HUES64 (cell line): ENCODE results near the gene ITGA8.
"Not testable (repeated sequence)": the region's sequence is repeated elsewhere in the genome, so short reads cannot be mapped to it uniquely, and the experiment has no call there.

Experiments
- H3K27ac ChIP-seq: 2 replicates; pipeline ENCODE4 v1.7.0; 2013; ENCODE audit warnings: low read depth, low read length, inconsistent platforms
- H3K27me3 ChIP-seq: 2 replicates; pipeline ENCODE4 v1.6.1; 2013; ENCODE audit warnings: mild to moderate bottlenecking, low read length; ENCODE audit not compliant: insufficient read depth
- H3K36me3 ChIP-seq: 2 replicates; pipeline ENCODE4 v1.6.1; 2013; ENCODE audit warnings: mild to moderate bottlenecking, low read length; ENCODE audit not compliant: insufficient read depth
- H3K4me1 ChIP-seq: 2 replicates; pipeline ENCODE4 v1.6.1; 2013; ENCODE audit warnings: mild to moderate bottlenecking, low read length, moderate library complexity; ENCODE audit not compliant: insufficient read depth
- H3K4me3 ChIP-seq: 2 replicates; pipeline ENCODE4 v1.5.1; 2013; ENCODE audit warnings: mild to moderate bottlenecking, low read length, moderate library complexity
- H3K9ac ChIP-seq: 2 replicates; pipeline ENCODE4 v1.6.1; 2013; ENCODE audit warnings: mild to moderate bottlenecking, low read depth, low read length
- H3K9me3 ChIP-seq: 2 replicates; pipeline ENCODE4 v1.6.1; 2013; ENCODE audit warnings: low read depth, low read length; ENCODE audit not compliant: insufficient read depth
- WGBS: fragments of 150-250, 120-280 bp; methylation state at CpG from one replicate; pipeline ENCODE4 v1.1.7; 2013; ENCODE audit warnings: missing lambda C conversion rate; 5-methylcytosine and 5-hydroxymethylcytosine counted together

The ITGA8 gene

DNA sequence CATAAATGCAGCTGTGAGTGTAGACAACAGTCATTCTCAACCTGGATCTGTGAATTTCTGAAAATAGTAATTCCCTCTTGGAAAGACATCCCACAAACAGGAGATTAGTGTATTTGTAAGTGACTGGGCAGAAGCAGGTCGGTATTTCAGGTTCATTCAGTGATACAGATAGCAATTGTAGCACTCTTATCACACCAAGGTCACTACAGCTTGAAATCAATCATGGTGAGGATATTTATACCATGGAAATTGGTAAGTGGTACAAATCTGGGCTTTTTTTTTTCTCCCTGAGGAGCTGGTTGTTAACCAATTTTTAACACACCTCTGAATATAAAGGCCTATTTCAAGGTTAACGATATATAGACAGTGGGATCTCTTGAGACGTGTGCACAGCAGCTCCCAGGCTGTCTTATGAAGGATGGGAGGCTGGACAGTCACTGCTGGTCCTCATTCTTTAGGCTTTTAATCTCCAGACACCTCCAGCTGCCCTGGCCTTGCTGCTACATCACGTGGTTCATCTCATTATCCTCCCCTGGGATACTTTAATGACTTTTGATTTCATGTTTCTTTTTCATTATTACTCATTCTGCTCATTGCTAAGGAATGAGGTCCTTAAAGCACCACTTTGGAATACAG, 87.1 kb downstream of the ITGA8 start:
- no peaks in the 10 kb centered on the region for H3K27me3 ChIP-seq
- H3K9me3 ChIP-seq = no peaks in the 10 kb centered on the region
- no peak overlapping the region for H3K27ac ChIP-seq
- WGBS = 88% methylated on average over 3 of the region's 4 CpGs
- H3K4me1 ChIP-seq = no peaks in the 10 kb centered on the region
- H3K36me3 ChIP-seq = no peaks in the 10 kb centered on the region
- H3K4me3 ChIP-seq = no peak overlapping the region
- H3K9ac ChIP-seq = no peak overlapping the region

DNA sequence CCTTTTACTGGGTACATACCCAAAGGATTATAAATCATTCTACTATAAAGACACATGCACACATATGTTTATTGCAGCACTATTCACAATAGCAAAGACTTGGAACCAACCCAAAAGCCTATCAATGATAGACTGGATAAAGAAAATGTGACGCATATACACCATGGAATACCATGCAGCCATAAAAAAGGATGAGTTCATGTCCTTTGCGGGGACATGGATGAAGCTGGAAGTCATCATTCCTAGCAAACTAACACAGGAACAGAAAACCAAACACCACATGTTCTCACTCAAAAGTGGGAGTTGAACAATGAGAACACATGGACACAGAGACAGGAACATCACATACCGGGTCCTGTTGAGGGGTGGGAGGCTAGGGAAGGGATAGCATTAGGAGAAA, 88.5 kb downstream of the ITGA8 start:
- not testable (repeated sequence) for H3K36me3 ChIP-seq
- WGBS = 98% methylated on average over 3 of the region's 3 CpGs

DNA sequence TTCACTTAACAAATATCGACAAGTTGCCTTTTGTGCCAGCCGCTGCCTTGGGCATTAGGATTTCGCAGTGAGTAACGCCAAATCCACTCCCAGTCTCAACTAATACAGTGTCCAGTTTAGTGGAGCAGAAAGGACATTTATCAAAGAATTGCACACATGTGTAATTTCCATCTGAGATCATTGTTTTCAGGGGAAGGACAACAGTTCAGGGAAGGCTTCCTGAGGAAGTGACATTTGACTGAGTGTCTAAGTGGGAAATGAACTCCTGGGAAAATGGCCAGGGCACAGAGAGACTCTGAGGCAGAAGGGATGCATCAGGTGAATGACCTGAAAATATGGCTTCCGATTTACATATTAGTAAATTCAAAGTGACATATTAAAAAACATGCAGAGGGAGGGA, 89.4 kb downstream of the ITGA8 start:
- H3K9ac ChIP-seq = no peak overlapping the region
- H3K4me3 ChIP-seq = no peak overlapping the region
- H3K27me3 ChIP-seq = no peaks in the 10 kb centered on the region
- H3K9me3 ChIP-seq = no peaks in the 10 kb centered on the region
- 93% methylated on average over 4 of the region's 5 CpGs for WGBS
- H3K4me1 ChIP-seq = no peaks in the 10 kb centered on the region
- H3K36me3 ChIP-seq = no peaks in the 10 kb centered on the region
- no peak overlapping the region for H3K27ac ChIP-seq

More for the DNA sequence above, 88.5 kb downstream of the ITGA8 start:
- H3K9me3 ChIP-seq, H3K4me3 ChIP-seq, H3K4me1 ChIP-seq, H3K27me3 ChIP-seq, H3K27ac ChIP-seq, H3K9ac ChIP-seq: not testable (repeated sequence)

DNA sequence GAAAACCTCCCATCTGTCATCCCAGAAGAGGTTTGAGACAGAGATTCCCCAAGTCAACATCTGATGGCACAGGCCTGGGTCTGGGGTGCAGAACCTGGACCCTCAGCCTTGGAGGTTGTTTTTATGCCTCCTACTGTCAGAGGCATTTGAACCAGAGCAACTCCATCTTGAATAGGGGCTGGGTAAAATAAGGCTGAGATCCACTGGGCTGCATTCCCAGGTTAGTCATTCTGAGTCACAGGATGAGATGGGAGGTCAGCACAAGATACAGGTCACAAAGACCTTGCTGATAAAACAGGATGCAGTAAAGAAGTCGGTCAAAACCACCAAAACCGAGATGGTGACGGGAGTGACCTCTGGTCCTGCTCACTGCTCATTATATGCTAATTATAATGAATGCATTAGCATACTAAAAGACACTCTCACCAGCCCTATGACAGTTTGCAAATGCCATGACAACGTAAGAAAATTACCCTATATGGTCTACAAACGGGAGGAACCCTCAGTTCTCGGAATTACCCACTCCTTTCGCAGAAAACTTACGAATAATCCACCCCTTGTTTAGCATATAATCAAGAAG, 92.0 kb downstream of the ITGA8 start:
- Histone ChIP-seq H3K27me3 (no peaks in the 10 kb centered on the region), H3K9ac (no peak overlapping the region), H3K4me1 (no peaks in the 10 kb centered on the region), H3K4me3 (no peak overlapping the region), H3K36me3 (no peaks in the 10 kb centered on the region), H3K9me3 (no peaks in the 10 kb centered on the region), H3K27ac (no peak overlapping the region)
- WGBS = 98% methylated on average over 8 of the region's 8 CpGs

DNA sequence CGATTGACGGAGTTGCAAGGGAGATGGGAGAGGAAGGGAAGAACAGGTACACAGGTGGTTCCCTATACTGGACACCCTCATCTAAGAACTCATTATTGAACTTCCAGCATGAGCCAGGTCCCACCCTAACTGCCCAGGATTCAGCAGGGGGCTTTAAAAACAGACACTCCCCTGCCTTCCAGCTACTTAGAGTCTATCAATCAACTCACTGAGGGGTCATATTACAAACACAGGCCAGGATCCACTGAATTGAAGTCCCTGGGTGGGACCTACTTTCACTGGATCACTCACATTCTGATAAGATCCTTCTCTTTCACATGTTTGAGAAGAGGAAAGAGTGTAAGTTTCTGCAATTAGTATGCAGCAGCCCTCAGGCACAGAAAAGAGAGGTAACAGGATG, 92.8 kb downstream of the ITGA8 start:
- H3K4me1 ChIP-seq = no peaks in the 10 kb centered on the region
- H3K27me3 ChIP-seq = no peaks in the 10 kb centered on the region
- H3K4me3 ChIP-seq = no peak overlapping the region
- H3K9ac ChIP-seq = no peak overlapping the region
- H3K36me3 ChIP-seq = no peaks in the 10 kb centered on the region
- no peaks in the 10 kb centered on the region for H3K9me3 ChIP-seq
- H3K27ac ChIP-seq = no peak overlapping the region
- 92% methylated on average over 2 of the region's 2 CpGs for WGBS

DNA sequence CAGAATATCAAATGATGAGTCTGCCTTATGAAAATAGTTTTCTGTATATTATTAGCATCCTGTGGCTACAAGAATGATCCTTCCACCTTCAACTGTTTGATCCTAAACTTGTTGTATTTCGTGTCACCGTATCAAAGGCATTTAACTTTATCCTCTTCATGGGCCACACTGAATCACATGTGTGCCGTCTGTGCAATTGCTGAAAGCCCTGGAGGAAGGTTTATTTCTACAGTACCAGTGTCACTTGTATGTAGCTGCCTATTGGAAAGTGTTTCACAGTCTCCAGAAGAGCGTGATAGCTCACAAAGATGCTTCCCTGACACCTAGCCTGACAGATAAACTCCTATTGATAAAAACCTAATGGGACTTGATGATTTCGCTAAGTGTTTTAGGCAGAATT, 94.5 kb downstream of the ITGA8 start:
- Histone ChIP-seq H3K4me3 (no peak overlapping the region), H3K4me1 (no peaks in the 10 kb centered on the region), H3K9me3 (no peaks in the 10 kb centered on the region), H3K27ac (no peak overlapping the region), H3K27me3 (no peaks in the 10 kb centered on the region), H3K36me3 (no peaks in the 10 kb centered on the region), H3K9ac (no peak overlapping the region)
- WGBS = 97% methylated on average over 5 of the region's 5 CpGs

DNA sequence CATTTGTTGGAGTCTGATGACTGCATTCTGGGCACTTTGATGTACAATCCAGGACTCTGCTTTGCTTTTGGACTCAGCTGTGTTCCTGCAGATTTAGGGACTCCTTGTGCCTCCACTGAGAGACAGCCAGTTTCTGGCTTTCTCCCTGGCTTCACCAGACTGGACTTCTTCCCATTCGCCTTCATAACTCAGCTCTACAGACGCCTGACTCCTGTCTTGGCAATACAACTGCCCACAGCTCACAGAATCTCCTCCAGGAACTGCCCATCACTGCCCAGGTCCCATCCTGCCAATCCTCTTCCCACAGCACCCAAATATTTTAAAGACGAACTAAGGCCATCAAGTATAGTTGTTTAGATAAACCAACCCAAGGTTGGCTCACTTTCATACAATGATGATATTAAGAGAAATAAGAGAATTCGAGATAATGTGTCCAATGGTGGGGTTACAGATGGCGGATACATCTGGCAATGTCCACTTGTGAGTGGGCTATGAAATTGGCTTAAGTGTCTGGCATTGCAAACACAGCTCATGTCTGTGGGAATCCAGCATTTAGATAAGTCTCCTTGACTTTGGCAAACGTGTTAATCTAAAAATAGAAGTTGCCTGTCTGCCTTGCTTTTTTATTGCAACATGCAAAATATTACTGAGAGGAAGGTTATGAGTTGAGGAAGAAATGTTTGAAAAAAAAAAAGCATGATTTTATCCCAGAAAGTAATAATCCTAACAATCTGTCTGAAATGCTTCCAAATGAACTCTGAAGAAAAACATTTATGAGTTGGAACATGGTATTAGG, 95.1 kb downstream of the ITGA8 start:
- H3K27me3 ChIP-seq = no peaks in the 10 kb centered on the region
- no peak overlapping the region for H3K4me3 ChIP-seq
- H3K36me3 ChIP-seq = no peaks in the 10 kb centered on the region
- no peak overlapping the region for H3K9ac ChIP-seq
- H3K27ac ChIP-seq = no peak overlapping the region
- WGBS = 94% methylated on average over 6 of the region's 6 CpGs
- no peaks in the 10 kb centered on the region for H3K4me1 ChIP-seq
- no peaks in the 10 kb centered on the region for H3K9me3 ChIP-seq

DNA sequence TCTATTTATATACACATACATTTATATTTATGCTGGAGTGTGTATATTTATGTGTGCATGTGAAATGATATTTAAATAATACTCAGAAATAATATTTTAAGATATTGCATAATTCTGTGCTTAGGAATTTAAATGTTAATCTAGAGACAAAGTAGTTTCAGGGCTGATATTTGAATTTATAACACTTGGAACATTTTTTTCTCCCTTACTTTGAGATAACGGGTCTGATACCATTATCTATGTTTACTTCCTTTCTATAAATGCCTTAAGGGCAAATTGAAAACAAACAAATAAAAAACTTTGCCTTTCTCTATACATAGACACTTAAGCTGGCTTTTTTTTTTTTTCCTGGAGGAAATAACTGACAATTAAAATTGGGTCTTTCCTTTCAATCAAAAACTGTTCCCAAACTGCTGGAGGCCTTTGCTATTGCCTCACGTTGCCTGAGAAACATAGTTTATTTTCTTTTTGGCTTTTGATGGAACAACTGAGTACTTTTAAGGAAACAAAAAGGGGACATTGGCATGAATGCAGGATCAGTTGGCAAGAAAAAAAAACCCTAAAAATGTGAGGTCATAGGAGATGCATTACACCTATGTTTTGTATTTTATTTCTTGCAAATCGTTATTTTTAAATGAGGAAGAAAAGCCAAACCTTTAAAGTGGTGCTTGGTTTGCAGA, 98.7 kb downstream of the ITGA8 start:
- H3K4me1 ChIP-seq = no peaks in the 10 kb centered on the region

DNA sequence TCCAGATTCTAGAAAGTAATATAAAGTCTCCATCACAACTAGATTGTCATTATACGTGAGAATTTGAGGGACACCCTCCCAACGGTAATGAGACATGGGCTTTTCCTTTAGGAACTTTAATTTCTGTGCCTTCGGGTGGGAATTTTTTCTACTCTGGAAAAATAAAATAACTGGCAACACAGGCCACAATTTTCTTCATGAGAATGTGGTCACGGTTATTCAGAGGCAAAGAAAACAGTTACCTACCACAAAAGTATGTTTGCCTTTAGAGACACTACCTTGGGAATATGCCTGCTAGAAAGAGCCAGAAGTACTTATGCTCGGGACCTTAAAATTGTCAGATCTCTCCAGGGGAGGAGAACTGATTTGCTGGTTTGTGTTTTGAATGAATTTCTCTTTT, 99.4 kb downstream of the ITGA8 start:
- no peak overlapping the region for H3K4me3 ChIP-seq
- 95% methylated on average over 5 of the region's 5 CpGs for WGBS
- no peak overlapping the region for H3K27ac ChIP-seq
- H3K9me3 ChIP-seq = no peaks in the 10 kb centered on the region
- H3K9ac ChIP-seq = no peak overlapping the region
- no peaks in the 10 kb centered on the region for H3K27me3 ChIP-seq
- no peaks in the 10 kb centered on the region for H3K36me3 ChIP-seq
- H3K4me1 ChIP-seq = no peaks in the 10 kb centered on the region

More for the DNA sequence above, 98.7 kb downstream of the ITGA8 start:
- H3K27ac ChIP-seq = no peak overlapping the region
- 93% methylated on average over 3 of the region's 3 CpGs for WGBS
- no peaks in the 10 kb centered on the region for H3K27me3 ChIP-seq
- H3K9me3 ChIP-seq = no peaks in the 10 kb centered on the region
- H3K4me3 ChIP-seq = no peak overlapping the region
- no peaks in the 10 kb centered on the region for H3K36me3 ChIP-seq
- no peak overlapping the region for H3K9ac ChIP-seq

DNA sequence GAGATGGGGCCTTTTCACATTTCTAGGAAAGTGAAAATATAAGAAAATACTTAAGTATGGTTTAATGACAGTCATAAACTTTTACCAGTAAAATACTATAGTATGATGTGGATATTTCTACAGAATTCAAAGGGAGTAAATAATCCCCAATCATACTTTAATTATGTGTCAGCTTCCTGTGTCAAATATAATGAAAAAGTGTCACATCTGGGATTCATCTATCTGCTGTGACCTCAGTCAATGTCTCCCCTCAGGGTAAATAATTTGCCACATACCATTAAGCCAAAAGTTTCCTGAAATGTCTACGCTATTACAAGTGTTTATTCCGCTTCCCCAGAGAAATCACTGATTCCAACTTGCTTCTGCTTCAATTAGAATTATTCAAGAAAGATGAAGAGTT, 110.5 kb downstream of the ITGA8 start:
- Histone ChIP-seq H3K27me3 (no peaks in the 10 kb centered on the region), H3K9ac (no peak overlapping the region), H3K27ac (no peak overlapping the region), H3K9me3 (no peaks in the 10 kb centered on the region), H3K4me3 (no peak overlapping the region), H3K4me1 (no peaks in the 10 kb centered on the region), H3K36me3 (no peaks in the 10 kb centered on the region)
- WGBS = 98% methylated on average over 2 of the region's 2 CpGs

DNA sequence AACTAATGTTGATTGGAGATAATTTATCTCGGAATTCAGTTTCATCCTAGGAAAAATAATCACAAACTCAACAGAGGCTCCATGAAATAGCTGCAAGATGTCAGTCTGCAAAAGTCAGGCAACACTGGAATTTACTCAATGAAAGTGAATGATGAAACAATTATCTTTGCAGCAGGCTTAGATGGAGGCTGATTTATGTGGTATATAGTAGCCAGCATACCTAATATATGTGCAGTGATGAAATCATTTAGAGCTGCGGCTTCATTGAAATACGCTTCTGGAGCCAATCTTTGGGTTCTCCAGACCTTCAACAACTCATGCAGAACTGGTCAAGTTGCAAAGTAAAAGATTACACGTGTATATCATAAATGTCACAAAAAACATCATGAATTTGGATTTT, 113.3 kb downstream of the ITGA8 start:
- Histone ChIP-seq H3K9me3 (no peaks in the 10 kb centered on the region), H3K4me1 (no peaks in the 10 kb centered on the region), H3K27me3 (no peaks in the 10 kb centered on the region), H3K27ac (no peak overlapping the region), H3K36me3 (no peaks in the 10 kb centered on the region), H3K4me3 (no peak overlapping the region), H3K9ac (no peak overlapping the region)
- 98% methylated on average over 3 of the region's 4 CpGs for WGBS
